GM19351 (cell line): ENCODE results near the gene SPRYD3.

Experiments used
- ATAC-seq: cut with Tn5 transposase; IDR thresholded peaks from one replicate; pipeline ENCODE4 v1.9.1; 2021; ENCODE audit warnings: mild to moderate bottlenecking, moderate library complexity; ENCODE audit not compliant: unreplicated experiment

The SPRYD3 gene

GRCh38 chr12:53086361-53086760 lies 7.2 kb upstream of the SPRYD3 start:
- no peak for ATAC-seq

DNA sequence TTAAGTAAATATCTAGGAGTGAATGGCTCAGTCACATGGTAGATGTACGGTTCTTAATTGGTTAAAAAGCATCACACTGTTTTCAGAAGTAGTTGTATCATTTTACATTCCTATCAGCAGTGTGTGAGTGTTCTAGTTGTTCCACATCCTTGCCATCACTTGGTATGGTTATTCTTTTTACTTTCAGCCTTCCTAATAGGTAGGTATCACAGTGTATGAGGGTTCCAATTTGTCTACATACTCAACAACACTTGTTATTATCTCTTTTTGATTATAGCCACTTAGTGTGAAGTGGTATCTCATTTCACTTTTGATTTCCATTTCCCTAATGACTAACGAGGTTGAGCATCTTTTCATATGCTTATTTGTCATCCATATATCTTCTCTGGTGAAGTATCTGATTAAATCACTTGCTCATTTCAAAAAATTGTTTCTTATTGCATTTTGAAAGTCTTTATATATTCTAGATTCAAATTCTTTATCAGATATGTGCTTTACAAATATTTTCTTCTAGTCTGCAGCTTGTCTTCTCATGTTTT lies 3.5 kb upstream of the SPRYD3 start:
- no peak for ATAC-seq

DNA sequence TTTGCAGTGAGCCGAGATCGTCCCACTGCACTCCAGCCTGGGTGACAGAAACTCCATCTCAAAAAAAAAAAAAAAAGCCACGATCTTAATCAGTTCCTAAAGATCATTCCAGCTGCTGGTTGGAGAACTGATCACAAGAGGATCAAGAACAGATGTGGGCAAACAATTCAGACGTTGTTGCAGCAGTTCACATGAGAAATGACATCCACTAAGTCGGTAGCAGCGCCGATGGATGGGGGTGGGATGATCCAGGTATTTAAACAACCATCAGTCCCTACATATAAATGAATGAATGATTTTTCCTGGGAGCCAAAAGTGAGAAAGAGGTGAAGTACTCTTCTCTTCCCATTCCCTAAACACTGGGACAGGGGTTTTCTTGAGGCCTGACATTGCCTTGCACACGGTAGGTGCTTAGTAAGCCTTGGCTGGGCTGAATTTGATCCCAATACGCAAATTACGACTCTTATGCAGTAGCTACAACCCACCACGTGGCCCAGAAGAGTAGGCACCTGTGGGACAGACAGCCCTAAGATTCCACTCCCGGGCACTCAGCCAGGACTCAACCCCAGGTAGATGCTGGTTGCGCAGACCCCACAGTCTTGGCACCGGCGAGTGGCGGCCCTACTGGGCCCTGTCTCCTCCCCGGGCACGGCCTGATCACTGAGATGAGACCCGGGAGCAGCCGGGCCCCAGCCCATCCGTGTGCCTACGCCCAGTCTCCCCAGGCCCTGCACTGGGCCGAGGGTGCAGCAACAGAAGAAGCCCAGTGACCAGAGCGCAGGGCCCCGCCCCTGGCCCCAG lies 565 bp downstream of the SPRYD3 start:
- peak; percentile 7 for ATAC-seq

GRCh38 chr12:53077030-53077429 lies 2.2 kb downstream of the SPRYD3 start:
- no peak for ATAC-seq

DNA sequence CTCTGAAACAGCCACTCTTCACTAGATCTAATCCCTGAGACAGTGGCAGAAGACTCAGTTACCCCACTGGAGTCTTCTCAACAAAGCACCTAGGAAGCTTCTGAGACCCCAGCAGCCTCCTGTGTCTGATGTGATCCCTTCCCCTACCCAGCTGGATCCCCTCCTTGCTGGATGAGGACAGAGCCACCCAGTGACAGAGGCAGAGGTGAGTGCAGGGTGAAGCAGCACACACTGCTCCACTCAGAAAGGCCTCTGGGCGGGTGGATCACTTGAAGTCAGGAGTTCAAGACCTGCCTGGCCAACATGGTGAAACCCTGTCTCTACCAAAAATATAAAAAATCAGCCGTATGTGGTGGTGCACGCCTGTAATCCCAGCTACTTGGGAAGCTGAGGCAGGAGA lies 2.7 kb downstream of the SPRYD3 start:
- no peak for ATAC-seq

GRCh38 chr12:53074999-53075370 lies 4.2 kb downstream of the SPRYD3 start:
- no peak for ATAC-seq

GRCh38 chr12:53074283-53074998 lies 4.7 kb downstream of the SPRYD3 start:
- ATAC-seq = no peak

DNA sequence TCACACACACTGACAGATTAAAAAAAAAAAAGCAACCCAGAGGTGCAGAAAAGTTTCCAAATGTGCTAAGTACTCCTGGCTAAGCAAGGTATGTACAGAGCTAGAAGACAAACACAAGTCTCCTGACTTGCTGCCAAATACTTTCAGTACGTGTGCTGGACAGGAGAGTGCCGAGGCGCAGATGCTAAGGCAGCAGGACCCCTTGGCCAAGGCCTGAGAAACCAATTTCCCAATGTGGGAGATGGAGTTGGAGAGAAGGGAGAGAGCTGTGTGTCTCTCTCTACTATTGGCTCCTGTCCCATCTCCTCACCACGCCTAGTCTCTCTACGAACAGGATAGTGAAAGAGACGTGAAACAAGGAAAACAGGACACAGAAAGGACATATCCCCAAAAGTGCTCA lies 5.3 kb downstream of the SPRYD3 start:
- no peak for ATAC-seq

GRCh38 chr12:53071591-53072551 lies 7.3 kb downstream of the SPRYD3 start:
- ATAC-seq = no peak

- ATAC-seq = no peak
These were observed 8.2 kb downstream of the SPRYD3 start for GRCh38 chr12:53070877-53071492.

DNA sequence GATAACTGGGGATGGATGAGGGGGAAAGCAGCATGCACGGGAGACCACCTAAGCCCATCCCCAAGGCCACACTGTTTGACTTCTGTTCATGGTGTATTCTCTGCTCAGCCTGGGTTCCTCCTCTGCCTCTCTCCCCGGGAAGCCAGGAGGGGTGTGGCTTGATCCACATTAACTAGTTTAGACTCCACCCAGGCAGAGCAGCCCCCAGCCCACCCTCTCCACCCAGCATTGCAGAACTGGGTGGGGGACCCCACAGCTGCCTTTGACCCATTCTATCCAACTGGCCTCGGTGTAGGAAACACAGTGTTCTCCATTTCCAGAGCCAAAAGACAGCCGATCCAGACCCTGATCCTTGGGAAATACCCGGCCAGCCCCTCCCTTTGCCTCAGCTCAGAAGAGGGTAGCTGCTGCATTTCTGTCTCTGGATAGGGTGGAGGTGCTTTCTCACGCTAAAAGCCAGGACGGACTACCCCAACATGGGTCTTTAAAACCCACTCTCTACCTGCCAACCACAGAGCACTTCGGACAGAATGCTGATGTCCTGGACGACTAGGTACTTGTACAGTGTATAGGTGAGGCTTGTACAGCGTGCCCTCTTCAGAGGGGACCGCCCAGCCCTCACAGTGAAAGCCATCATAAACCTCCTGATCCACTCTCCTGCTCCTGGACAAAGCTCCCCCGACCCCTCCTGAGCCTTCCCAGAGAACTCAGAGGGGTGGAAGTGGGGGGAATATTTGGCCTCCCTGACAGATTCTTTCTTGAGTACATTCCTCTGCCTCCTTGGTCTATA lies 9.4 kb downstream of the SPRYD3 start:
- no peak for ATAC-seq

DNA sequence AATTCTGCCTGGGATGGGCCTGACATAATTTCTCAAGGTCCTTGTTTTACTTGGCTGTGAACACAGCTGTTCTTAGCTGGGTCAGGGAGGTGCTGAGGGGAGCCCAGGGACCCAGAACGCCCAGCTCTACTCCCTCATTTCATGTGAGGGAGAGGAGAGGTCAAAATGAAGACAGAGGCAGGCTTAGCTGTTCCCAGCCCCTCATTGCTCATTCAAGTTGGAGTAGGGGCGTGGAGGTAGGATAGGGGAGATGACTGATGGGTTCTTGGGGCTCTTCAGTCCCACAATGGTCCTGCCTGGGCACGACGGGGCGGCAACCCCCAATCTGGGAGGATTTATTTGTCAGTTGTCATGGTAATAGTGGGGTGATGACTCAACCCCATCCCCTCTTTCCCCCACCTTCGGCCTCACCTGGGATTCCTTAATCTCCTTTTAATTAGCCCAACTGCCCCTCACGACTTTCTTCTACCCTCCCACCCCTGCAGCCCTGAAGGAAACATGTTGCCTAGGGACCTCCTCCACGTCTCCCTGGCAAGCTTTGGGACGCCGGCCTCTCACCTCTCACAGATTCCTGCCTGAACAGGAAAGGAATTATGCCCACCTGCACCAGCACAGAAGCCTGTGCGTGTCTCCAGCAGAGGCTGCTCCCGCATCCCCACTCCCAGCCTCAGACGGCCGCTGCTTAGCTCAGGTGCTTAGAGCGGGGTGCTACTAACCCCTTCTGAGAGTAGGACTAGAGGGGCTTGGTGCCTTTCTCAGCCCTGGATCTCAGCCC lies 10.2 kb downstream of the SPRYD3 start:
- no peak for ATAC-seq

GRCh38 chr12:53067993-53068770 lies 11.0 kb downstream of the SPRYD3 start:
- no peak for ATAC-seq

- no peak for ATAC-seq
These were observed 11.9 kb downstream of the SPRYD3 start for GRCh38 chr12:53067074-53067992.

GRCh38 chr12:53065975-53066931 lies 12.9 kb downstream of the SPRYD3 start:
- ATAC-seq = no peak

DNA sequence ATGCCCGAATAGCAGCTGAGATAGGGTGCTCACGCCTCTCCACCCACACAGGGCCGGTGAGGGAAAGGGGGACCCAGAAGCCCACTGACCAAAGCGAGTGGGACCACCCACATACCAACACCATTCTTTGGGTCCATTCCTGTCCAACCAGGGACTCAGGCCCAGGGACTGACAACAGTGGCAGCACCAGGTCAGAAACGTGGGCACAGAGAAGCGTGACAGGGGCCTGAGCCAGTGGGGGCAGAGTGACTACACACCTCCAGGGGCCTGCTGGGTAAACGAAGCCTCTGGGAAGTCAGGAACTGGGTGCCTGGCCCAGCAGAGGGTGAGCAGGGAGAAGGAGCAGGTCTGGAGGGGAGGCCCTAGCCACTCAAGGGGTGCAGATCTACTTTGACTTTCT lies 13.7 kb downstream of the SPRYD3 start:
- no peak for ATAC-seq
